GM19438 (cell line): ENCODE results near the gene TPM3.
"Not testable (repeated sequence)": the region's sequence is repeated elsewhere in the genome, so short reads cannot be mapped to it uniquely, and the experiment has no call there.

ENCODE experiments used
- ATAC-seq: cut with Tn5 transposase; IDR thresholded peaks from one replicate; pipeline ENCODE4 v1.9.1; 2021; ENCODE audit warnings: low read depth; ENCODE audit not compliant: unreplicated experiment

The TPM3 gene

DNA sequence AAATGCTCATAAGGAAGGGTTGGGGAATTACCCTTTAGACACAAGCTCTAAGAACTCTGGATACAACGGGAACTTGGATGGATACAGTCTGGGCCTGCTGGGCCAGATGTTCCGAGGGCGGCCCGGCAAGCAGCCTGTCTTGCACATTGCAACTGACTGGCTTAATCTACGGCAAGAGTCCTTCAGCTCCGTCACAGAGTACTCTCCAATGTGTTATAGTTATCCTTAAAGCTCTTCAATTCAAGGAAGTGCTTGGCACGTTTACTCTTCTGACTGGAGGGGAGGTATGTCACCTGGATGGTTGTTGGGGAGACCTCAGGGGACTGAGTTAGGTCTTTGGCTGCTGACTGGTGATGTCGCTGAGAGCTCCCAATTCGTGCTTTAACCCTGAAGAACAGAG lies 15.4 kb upstream of the TPM3 start:
- no peak for ATAC-seq

DNA sequence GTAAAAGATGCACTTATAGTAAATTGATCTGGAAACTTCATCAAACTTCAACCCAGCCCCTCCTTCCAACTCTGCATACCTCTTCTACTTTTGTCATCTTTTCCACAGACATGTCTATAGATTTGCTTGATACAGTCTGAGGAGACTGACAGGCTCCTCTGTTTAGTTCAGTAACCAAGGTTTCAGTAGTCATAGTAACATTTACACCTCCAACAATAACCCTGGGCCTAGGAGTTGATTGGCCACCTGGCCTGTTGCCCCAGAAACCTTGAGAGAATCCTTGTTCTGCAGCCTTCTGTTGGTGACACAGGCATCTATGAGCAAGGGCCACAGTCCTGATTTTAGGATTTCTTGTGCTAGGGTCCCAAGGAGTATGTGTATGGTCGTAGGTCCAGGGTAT lies 14.3 kb upstream of the TPM3 start, which contains the start of gene CFAP141:
CFAP141 (minus strand) TSS at position 138 of the 400 bp plus-strand sequence; CDS start at position 112, 26 bp downstream.
- ATAC-seq = no peak

DNA sequence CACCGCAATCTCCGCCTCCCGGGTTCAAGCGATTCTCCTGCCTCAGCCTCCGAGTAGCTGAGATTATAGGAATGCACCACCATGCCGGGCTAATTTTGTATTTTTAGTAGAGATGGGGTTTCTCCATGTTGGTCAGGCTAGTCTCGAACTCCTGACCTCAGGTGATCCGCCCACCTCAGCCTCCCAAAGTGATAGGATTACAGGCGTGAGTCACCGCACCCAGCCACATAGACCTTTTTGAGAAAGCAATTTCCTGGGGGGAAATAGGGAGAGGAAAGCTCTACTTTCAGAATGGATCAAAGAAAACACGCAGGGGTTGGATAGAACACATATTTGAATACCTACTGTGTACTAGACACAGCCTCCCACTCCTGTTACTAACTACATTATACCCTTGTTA lies 13.9 kb upstream of the TPM3 start:
- not testable (repeated sequence) for ATAC-seq

DNA sequence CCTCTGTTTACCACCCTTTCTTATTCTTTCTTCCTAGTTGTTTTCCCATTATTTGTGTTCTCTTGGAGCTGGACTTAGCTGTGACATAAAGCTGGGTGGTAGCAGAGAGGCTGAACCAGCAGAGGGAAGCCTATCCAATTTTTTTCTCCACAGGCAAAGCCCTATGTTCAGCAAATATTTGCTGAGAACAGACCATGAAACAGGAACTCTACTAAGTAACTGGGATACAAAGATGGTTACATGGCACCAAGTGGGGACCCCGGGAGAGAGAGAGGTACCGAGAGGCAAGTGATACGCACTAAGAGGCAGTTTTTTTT lies 7.6 kb upstream of the TPM3 start:
- no peak for ATAC-seq

DNA sequence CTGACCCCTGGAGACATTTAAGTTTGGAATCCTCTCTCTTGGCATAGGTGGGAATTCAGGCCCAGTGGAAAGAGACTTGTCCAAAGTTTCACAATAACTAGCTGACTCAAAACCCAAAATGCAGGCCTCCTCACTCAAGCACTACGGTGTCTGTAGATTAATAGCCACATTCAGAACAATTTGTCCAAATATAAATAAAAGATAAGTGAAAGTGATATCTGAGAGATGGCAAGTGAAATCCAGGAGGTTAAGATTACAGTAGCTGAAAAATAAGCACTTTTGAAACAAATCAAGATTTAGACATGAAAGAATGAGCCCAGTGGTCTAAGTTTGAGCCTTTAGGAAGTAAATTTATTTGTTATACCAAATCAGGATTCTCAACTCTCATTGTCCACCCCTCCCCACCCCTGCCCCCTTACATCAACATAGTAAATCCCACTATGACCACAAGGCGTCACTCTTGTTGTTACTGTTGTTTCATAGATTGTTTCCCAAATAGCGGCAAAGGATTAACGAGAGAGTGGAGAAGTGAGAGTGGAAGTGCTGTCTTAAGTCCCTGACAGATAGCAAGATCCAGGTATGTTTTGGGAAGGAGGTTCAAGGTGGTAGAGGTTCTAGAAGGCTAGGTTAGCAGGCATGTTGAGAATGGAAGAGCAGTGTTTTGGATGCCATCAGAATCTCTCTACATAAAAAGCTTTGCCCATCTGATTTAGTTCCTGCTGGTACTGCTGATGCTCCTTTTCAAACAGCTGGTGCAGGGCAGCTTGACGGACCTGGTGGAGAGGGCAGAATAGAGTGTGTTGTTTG lies 7.1 kb upstream of the TPM3 start:
- no peak for ATAC-seq

DNA sequence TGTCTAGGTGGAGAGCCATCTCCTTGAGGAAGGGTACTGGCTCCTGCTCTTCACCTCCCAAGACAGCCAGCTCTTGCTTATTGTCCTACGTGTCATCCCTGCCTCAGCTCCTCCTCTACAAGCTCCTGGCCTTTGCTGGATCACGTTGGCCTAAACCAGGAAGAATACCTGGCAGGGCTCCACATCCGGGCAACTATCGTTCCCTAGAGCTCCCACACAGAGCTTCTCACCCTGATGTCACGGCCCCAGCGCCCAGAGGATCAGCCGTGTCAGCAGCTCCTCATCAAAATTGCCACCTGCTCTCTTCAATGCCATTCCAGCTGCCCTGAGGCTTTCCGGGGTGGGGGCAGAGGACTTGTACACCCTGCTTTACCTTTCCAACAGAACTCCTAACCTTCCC lies 1.9 kb upstream of the TPM3 start:
- ATAC-seq = no peak

DNA sequence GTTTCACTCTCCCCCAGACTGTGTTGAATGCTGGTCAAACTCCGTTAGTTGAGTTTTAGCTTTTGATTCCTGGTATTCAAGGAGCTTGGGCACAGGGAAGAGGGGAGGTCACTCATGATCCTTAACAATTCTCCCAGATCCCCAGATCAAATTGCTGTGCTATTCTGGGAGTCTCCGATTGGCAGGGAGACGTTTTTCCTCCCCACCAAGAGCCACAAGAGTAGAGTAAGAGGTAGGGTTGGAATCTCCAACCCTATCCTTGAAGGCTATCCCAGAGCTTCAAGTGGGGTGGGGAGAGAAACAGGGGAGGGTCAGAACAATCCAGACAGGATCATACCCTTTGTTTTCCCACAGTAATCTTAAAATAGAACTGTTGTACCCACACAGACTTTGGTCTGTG lies 576 bp upstream of the TPM3 start:
- ATAC-seq = no peak

DNA sequence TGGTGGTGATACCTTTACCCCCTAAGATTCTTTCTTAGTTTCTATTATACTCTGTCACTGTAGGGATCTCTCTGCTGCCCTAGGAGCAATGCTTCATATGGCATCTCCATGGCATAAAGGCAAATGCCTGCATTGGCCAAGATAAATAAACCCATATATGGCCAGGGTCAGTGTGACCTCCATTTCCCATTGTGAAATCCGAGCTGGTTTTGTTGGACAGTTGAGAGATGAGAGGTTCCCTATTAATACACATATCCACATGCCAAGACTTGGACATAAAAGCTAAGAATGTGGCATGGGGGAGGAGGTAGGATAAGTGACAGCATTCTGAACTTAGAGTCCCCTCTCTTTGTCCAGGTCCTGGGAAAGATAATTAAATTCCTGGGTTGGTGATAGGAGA lies 1.4 kb downstream of the TPM3 start:
- no peak for ATAC-seq

DNA sequence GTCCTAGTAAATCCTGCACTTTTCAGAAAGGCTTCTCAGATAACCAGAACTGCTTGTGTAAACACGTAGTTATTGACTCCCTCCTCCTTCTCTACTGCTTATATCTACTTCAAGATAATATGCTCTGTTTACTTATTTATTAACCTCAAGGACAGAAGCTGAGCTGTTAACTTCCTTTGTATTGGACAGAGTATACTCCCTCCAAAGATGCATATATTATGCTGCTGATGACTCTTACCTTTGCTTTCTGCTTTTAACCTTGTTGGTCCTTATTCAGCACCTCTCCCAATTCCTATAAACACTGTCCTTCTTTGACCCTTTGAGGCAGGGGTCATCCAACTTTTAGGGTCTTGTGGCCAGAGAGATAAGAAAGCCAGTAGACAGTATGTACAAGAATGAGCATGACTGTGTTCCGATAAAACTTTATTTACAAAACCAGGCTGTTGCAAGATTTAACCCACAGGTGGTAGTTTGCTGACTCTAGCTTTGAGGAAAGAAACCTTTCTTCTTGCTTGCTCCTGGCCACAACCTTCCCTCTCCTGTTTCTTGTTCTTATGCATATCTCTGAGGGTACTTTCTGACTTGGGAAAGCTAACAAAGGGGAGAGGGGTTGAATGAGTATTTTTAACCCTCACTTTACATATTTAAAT lies 4.9 kb downstream of the TPM3 start:
- ATAC-seq = no peak

DNA sequence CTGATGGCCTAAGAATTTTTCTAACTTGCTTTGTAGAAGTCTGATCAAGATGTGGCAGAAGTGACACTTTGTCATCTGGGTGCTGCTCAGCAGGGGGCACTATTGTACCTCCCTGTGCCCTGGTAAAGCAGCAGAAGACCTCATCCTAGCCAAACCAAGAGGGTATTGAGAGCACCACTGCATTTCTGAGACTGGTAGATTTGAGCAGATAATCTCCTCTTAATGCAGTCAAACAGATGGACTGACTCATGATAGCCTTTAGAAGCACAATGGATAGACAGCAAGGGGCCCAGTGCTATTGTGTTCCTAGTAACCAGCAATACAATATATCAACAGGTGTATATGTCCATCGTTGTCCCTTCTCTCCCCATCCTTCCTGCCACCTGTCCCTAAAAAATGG lies 5.7 kb downstream of the TPM3 start:
- no peak for ATAC-seq

DNA sequence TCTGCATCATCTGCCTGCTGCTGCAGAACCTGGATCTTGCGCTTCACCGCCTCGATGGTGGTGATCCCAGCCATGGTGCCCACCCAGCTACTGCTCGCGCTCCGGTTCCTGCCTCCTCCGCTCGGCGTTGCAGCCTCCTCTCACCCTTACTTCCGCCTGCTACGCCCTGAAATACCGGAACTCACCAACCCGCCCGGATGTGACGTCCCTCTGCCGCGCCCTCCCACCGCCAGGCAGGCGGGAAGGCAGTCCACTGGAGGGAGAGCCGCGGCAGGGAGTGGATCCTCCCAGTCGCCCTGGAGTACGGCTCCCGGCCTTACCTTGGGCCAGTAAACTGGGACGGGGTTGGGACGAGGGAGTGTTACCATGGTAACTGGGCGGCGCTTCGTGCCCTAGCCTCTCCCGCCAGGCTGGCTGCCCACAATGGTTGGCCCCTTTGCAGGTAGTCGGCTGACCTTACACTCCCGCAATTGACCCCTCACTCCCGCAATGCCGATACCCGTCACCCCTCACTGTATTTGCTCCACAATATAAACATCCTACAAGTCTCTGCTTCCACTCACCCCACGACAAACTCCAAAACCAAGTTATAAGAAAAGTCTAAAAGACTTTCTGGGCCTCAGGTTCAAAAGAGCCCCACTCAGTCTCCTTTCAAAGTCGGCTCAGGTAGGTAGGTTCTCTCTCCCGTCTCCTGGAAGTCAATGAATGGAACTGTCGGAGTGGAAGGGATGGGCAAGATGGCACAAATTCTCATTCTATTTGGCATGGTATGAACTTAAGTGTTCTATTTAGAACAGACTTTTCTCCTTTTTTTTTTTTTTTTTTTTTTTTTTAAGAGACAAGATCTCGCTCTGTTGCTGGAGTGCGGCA lies 8.6 kb downstream of the TPM3 start:
- peak; percentile 71 for ATAC-seq

DNA sequence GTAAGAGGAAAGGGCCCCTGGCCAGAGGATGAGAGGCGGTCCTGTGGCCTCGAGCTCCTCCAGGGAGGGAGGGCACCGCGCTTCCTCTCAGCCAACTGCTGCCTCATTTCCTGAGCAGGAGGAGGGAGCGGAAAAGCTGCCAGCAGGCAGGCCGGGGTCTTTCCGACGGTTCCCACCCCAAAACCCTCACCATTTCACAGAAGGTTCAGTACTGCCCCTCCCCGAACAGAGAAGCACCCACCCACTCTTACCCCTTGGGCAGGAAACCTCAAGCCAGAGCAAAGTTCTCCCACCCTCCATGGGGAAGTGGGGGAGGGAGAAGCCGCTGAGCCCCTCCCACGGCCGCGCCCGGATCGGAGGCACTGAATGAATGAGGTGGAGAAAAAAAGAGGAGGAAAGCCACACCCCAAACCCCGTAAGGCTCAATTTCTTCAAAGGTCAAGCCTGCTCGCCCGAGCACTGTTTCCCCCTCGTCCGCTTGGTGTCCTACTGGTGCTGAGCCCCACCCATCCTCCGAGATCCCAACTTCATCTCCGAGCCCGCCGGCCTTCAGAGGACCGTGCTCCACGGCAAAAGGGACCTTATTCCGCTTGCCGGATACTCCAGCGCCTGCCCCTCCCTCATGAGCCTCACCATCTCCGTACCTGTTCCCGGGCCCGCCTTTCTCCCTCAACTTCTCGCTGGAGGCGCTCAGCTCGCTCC lies 9.4 kb downstream of the TPM3 start:
- peak; percentile 65 for ATAC-seq

DNA sequence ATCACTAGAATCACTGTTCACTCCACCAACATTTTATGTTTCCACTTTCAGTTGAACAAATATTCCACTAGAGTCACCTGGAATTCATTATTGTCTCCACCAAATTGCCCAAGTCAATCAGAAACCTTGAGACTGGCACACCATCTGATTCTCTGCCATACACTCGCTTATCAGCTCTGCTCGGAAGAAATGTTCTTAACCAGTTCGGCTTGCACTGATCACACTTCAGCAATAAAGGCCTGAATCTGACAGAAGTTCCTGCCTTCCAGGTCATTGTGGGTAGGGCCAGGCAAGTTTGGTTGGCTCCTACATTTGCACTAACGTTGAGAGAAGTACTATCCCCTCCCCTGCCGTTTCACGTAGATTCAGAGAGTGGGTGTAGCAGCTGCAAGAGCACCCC lies 10.0 kb downstream of the TPM3 start:
- ATAC-seq = no peak

DNA sequence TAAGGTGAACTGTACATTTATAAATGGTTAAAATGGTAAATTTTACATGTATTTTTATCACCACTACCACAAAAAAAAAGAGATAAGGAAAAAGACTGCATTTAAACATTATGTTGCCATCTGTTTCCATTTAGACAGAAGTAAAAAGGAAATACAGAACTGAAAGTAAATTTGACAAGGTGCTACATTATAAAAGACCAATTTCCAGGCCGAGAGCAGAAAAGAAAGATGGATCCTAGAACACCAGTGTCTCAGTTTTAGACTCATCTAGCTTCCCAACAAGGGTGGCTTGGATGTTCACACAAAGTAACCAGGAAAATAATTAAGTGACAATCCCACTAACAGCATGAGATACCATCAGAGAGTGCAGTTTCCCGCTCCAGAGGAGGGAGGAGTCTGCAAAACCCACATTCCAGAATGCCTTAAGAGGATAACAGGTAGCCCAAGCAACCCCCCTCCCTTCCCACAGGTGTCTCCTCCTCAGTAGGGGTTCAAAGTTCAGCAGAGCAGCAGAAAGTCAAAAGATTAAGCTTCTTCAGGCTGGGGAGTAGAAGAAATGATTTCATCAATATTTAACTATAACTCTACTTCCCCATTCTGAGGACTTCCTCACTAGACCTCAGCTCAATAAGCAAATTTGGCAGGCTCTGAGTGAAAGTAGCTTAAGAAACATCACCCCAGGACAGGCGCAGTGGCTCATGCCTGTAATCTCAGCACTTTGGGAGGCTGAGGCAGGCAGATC lies 11.8 kb downstream of the TPM3 start:
- ATAC-seq = no peak

DNA sequence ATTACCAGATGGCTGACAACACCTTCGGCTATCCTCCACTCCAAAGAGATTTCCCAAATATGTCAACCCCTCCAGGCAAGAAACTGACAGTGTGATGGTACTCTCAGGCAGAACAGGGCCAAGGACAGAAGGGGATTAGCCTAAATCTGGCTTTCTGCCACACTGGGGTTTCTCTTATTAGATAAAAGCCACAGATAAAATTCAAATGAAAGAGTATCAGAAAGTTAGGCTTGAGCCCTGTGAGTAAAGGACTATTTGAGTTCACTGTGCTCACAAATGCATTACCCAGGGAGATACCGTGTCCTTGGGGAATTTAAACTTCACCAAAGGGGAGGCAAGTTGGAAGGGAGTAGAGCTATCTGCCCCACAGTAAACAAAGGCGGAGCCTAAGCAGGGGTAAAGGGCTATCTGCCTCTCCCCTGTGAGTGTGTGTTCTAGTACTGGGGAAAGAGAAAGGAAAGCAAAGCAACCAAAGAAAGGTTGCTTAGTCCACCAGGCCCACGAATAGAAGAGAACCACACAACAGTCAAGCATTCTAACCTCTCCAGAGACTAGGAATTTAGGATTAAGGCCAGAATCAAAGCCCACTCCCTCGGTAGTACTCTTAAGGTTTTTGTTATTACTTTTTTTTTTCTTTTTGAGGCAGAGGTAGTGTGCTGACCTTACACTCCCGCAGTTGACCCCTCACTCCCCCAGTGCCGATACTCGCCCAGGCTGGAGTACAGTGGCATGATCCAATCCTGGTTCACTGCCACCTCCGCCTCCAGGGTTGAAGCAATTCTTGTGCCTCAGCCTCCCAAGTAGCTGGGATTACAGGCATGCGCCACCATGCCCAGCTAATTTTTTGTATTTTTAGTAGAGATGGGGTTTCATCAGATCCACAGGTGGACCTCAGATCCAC lies 12.7 kb downstream of the TPM3 start:
- ATAC-seq = no peak

DNA sequence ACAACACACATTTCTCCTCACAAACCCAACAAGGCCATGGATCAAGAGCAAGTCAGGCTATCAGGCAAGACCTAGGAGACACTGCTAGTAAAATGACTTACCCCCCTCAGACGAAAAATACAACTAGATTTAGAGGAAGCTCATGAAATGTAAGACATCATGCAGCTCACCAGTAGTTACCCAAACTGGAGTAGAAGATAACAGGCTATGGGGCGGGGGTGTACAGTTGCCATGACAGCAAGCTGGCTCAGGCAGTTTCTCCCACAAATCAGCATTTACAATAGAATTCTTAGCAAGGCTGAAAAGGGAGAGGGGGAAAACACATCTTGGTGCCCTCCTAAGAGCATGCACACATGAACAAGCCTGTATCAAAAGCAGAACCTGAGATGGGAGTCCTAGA lies 13.9 kb downstream of the TPM3 start:
- no peak for ATAC-seq

DNA sequence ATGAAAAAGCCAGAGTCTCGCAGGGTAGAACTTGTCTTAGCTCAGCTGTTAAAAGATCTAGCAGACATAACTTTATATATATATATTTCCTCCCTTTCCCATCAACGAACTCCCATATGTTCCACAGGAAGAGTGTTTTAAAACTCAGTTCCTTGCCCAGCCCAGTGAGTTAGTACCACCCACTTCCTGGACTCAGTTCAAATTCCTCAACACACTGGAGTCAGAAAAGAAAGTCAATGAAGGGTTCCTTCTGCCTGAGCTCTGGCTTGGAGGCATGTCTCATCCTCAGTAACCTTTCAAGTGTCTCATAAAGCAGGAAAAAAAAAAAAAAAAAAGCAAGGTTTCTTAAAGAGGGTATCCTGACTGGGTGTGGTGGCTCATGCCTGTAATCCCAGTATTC lies 15.6 kb downstream of the TPM3 start:
- no peak for ATAC-seq

DNA sequence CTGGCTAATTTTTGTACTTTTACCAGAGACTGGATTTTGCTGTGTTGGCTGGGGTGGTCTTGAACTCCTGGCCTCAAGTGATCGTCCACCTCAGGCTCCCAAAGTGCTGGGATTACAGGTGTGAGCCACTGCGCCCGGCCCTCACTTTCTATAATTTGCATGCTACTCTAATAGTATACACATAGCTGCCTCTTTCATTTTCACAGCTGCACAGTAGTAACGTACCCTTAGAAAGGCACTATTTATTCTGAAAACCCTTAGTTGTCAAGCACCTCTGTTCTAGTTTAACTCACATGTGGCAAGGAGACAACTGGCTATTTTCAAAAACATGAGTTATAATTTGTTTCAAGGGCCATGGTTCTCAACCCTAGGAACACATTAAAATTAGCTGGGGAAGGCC lies 17.2 kb downstream of the TPM3 start:
- ATAC-seq = no peak

DNA sequence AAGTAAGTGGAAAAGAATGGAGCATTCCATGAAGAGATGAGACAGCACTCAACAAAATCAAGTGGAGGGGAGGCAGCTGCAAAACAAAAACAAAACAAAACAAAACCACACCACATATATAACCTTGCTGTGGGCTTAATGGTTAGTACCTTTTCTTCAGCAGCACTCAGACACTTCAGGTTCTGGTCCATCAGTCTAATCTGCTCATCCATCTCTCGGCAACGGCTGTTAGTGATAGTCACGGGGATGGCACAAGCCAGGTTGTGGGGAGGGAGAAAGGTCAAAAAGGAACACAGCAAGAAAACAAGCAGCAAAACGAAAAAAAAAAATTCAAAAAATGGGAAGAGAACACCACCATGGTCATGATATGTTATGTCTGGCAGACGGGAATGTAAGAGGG lies 20.0 kb downstream of the TPM3 start:
- no peak for ATAC-seq
